GM23338 (cell line): ENCODE measurements around the gene ARHGEF19. TPM values are rescaled to one million over a fixed set of nuclear protein-coding genes. Genes with fewer than 3 reads are reported as not detected.

Source experiments
- ATAC-seq: fragments of 200-7000 bp; cut with Tn5 transposase; 3 replicates; pipeline ENCODE4 v1.9.1; 2020
- DNase-seq: peaks from one replicate; pipeline ENCODE4 v3.0.0-alpha.2; 2015; ENCODE audit warnings: low spot score
- H2AFZ ChIP-seq: fragments of 200-600 bp; sonication (generic); 2 replicates; pipeline ENCODE4 v1.8.0; 2016; ENCODE audit warnings: antibody characterized with exemption, mild to moderate bottlenecking, moderate library complexity
- H3F3A ChIP-seq: fragments of 200-600 bp; sonication (generic); replicated peaks from 2 replicates; pipeline ENCODE4 v1.8.0; 2017; ENCODE audit warnings: antibody characterized with exemption, mixed run types, low read depth
- H3K27ac ChIP-seq: fragments of 200-600 bp; sonication (generic); 2 replicates; pipeline ENCODE4 v1.6.1; 2016; ENCODE audit warnings: low read depth
- H3K27me3 ChIP-seq: fragments of 200-600 bp; sonication (generic); 2 replicates; pipeline ENCODE4 v1.8.0; 2016; ENCODE audit warnings: mild to moderate bottlenecking, mixed run types, moderate library complexity; ENCODE audit not compliant: insufficient read depth
- H3K36me3 ChIP-seq: fragments of 200-600 bp; sonication (generic); 2 replicates; pipeline ENCODE4 v1.8.0; 2016; ENCODE audit warnings: mild to moderate bottlenecking; ENCODE audit not compliant: insufficient read depth
- H3K4me1 ChIP-seq: fragments of 200-600 bp; sonication (generic); 2 replicates; pipeline ENCODE4 v1.8.0; 2016; ENCODE audit warnings: mild to moderate bottlenecking, moderate library complexity; ENCODE audit not compliant: insufficient read depth
- H3K4me2 ChIP-seq: fragments of 200-600 bp; sonication (generic); 2 replicates; pipeline ENCODE4 v1.7.1; 2017; ENCODE audit warnings: mixed run types
- H3K4me3 ChIP-seq: fragments of 200-600 bp; sonication (generic); 2 replicates; pipeline ENCODE4 v1.6.1; 2016; ENCODE audit warnings: mixed run types
- H3K79me2 ChIP-seq: fragments of 200-600 bp; sonication (generic); replicated peaks from 2 replicates; pipeline ENCODE4 v1.8.0; 2017; ENCODE audit warnings: mild to moderate bottlenecking; ENCODE audit not compliant: insufficient read depth
- H3K9me2 ChIP-seq: fragments of 200-600 bp; sonication (generic); 2 replicates; pipeline ENCODE4 v1.8.0; 2017; ENCODE audit not compliant: insufficient read depth
- H4K20me1 ChIP-seq: fragments of 200-600 bp; sonication (generic); replicated peaks from 2 replicates; pipeline ENCODE4 v1.8.0; 2017; ENCODE audit warnings: mild to moderate bottlenecking; ENCODE audit not compliant: insufficient read depth
- H3K27ac Mint-ChIP-seq: 2 replicates; pipeline ENCODE4 v1.8.0; 2020; ENCODE audit warnings: inconsistent platforms, mild to moderate bottlenecking, moderate library complexity, mixed read lengths
- H3K27me3 Mint-ChIP-seq: 3 replicates; pipeline ENCODE4 v1.8.0; 2022; ENCODE audit warnings: low read depth, mild to moderate bottlenecking, moderate library complexity, mixed read lengths, inconsistent platforms; ENCODE audit not compliant: insufficient read depth, poor library complexity
- H3K36me3 Mint-ChIP-seq: 3 replicates; pipeline ENCODE4 v1.8.0; 2021; ENCODE audit warnings: low read depth, mild to moderate bottlenecking, inconsistent platforms, moderate library complexity, mixed read lengths
- H3K4me1 Mint-ChIP-seq: 3 replicates; pipeline ENCODE4 v1.8.0; 2020; ENCODE audit warnings: mild to moderate bottlenecking, inconsistent platforms, mixed read lengths
- H3K4me3 Mint-ChIP-seq: 3 replicates; pipeline ENCODE4 v1.8.0; 2021; ENCODE audit warnings: moderate library complexity, mild to moderate bottlenecking, inconsistent platforms, mixed read lengths
- H3K9me3 Mint-ChIP-seq: 3 replicates; pipeline ENCODE4 v1.8.0; 2020; ENCODE audit warnings: moderate library complexity, mild to moderate bottlenecking, inconsistent platforms, mixed read lengths
- JUNB ChIP-seq: IDR thresholded peaks from one replicate; pipeline ENCODE4 v1.6.1; 2016; ENCODE audit warnings: antibody characterized with exemption; ENCODE audit not compliant: unreplicated experiment
- NANOG ChIP-seq: IDR thresholded peaks from 2 replicates; pipeline ENCODE4 v1.6.1; 2016; ENCODE audit warnings: antibody characterized with exemption, borderline replicate concordance
- POLR2AphosphoS5 ChIP-seq: IDR thresholded peaks from 2 replicates; pipeline ENCODE4 v1.6.1; 2016; ENCODE audit warnings: antibody characterized with exemption, low read depth
- STAT1 ChIP-seq: IDR thresholded peaks from one replicate; pipeline ENCODE4 v1.6.1; 2016; ENCODE audit warnings: antibody characterized with exemption; ENCODE audit not compliant: unreplicated experiment
- ZNF114 ChIP-seq: fragments of 250-450 bp; sonication (Bioruptor Pico); IDR thresholded peaks from 2 replicates; pipeline ENCODE4 v1.5.0; 2020; ENCODE audit warnings: mild to moderate bottlenecking, moderate library complexity
- ZNF331 ChIP-seq: fragments of 250-450 bp; sonication (Bioruptor Pico); IDR thresholded peaks from 2 replicates; pipeline ENCODE4 v1.5.0; 2020; ENCODE audit warnings: low read depth, mild to moderate bottlenecking, moderate library complexity
- polyA plus RNA-seq: library from polyadenylated mRNA; unstranded; fragments of >200 nt; fragmentation: Nextera tagmentation; extraction: Ambion mirVana; gene quantifications from 2 replicates; pipeline ENCODE4 v1.2.1, GENCODE V29; 2016
- total RNA-seq: library from RNA; depleted of rRNA; stranded (reverse); fragments of >200 nt; shearing (Covaris generic); gene quantifications from 2 replicates; pipeline ENCODE4 v1.2.3, GENCODE V29; 2014
- TF ChIP-seq, protein P1 (sequence below): IDR thresholded peaks from 2 replicates; pipeline ENCODE4 v1.6.1; 2016; ENCODE audit warnings: antibody characterized with exemption
- TF ChIP-seq, protein P2 (sequence below): fragments of 250-450 bp; sonication (Bioruptor Pico); IDR thresholded peaks from 2 replicates; pipeline ENCODE4 v1.5.0; 2020; ENCODE audit warnings: mild to moderate bottlenecking, moderate library complexity
- TF ChIP-seq, protein P3 (sequence below): IDR thresholded peaks from one replicate; pipeline ENCODE4 v1.6.1; 2018; ENCODE audit warnings: antibody characterized with exemption; ENCODE audit not compliant: unreplicated experiment
- TF ChIP-seq, protein P4 (sequence below), 2 experiments: fragments of 200-600 bp in 1 of 2; sonication (generic) in 1 of 2; conservative IDR thresholded peaks; 2 replicates each; pipeline versions ENCODE4 v1.5.1 to v1.6.1; 2016 to 2017; ENCODE audit warnings: antibody characterized with exemption in 2 of 2, low read depth in 2 of 2, mild to moderate bottlenecking in 2 of 2, moderate library complexity in 1 of 2

The ARHGEF19 gene
- total and polyA plus RNA-seq, 2 experiments from 2014 or later = 19.5 to 46.4 TPM

DNA sequence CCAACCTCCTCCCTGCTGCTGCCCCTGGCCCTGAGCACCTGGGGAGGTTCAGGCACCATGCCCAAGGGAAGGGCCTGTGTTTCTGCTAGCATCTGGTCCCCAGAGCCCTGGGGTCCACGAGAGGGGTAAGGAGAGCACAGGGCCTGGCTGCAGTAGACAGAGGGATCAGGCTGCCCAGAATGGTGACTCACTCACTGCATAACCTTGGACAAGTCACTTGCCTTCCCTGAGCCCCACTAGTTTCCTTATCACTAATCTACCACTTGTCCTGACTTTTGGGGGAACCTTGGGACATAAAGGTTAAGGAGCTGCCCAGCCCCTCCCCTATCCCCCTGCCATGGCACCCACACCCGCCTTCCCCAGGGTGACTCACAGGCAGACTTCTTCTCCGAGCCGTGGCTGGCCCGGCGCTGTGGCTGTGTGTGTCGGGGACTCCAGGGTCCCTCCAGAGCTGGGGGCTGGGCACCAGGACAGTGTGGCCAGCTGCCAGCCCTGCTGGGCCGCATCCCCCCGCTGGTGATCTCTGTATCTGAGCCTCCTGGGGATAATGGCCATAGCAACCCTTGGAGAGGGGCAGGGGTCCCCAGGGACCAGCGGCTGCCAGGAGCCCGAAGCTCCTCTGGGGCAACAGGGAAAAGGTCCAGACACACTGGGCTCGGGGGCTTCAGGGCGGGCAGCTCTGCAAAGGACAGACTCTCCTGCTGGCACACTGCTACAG lies 4.0 kb downstream of the ARHGEF19 start:
- Histone ChIP-seq H3K79me2 (peaks cover 30% of the 10 kb centered on the region), H4K20me1 (no peaks in the 10 kb centered on the region; the same call in 1 of the 2 replicates), H3K4me1 (peaks cover 43% of the 10 kb centered on the region), H3K9me2 (no peaks in the 10 kb centered on the region), H3K27me3 (no peaks in the 10 kb centered on the region), H3K27ac (no peak overlapping the region), H3K4me3 (peak overlapping the region; percentile 77; the same call in 1 of the 2 replicates), H3K36me3 (peaks cover 8% of the 10 kb centered on the region; the same call in 1 of the 2 replicates), H3F3A (0 out of 2 replicates have a peak, but pooled peaks cover 7% of the 10 kb centered on the region), H3K4me2 (peak overlapping the region; percentile 97), H2AFZ (no peak overlapping the region)
- H3K4me1 Mint-ChIP-seq = peaks cover 51% of the 10 kb centered on the region
- H3K4me3 Mint-ChIP-seq = peak overlapping the region; percentile 3; the same call in 1 of the 3 replicates
- no peak for ATAC-seq
- no peaks in the 10 kb centered on the region for H3K9me3 Mint-ChIP-seq
- no peak for DNase-seq
- peaks cover 21% of the 10 kb centered on the region for H3K27me3 Mint-ChIP-seq
- H3K27ac Mint-ChIP-seq = no peak overlapping the region
- peaks cover 18% of the 10 kb centered on the region for H3K36me3 Mint-ChIP-seq
- TF ChIP-seq, protein P1, sequence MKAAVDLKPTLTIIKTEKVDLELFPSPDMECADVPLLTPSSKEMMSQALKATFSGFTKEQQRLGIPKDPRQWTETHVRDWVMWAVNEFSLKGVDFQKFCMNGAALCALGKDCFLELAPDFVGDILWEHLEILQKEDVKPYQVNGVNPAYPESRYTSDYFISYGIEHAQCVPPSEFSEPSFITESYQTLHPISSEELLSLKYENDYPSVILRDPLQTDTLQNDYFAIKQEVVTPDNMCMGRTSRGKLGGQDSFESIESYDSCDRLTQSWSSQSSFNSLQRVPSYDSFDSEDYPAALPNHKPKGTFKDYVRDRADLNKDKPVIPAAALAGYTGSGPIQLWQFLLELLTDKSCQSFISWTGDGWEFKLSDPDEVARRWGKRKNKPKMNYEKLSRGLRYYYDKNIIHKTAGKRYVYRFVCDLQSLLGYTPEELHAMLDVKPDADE = no peak
- TF ChIP-seq, protein P2, sequence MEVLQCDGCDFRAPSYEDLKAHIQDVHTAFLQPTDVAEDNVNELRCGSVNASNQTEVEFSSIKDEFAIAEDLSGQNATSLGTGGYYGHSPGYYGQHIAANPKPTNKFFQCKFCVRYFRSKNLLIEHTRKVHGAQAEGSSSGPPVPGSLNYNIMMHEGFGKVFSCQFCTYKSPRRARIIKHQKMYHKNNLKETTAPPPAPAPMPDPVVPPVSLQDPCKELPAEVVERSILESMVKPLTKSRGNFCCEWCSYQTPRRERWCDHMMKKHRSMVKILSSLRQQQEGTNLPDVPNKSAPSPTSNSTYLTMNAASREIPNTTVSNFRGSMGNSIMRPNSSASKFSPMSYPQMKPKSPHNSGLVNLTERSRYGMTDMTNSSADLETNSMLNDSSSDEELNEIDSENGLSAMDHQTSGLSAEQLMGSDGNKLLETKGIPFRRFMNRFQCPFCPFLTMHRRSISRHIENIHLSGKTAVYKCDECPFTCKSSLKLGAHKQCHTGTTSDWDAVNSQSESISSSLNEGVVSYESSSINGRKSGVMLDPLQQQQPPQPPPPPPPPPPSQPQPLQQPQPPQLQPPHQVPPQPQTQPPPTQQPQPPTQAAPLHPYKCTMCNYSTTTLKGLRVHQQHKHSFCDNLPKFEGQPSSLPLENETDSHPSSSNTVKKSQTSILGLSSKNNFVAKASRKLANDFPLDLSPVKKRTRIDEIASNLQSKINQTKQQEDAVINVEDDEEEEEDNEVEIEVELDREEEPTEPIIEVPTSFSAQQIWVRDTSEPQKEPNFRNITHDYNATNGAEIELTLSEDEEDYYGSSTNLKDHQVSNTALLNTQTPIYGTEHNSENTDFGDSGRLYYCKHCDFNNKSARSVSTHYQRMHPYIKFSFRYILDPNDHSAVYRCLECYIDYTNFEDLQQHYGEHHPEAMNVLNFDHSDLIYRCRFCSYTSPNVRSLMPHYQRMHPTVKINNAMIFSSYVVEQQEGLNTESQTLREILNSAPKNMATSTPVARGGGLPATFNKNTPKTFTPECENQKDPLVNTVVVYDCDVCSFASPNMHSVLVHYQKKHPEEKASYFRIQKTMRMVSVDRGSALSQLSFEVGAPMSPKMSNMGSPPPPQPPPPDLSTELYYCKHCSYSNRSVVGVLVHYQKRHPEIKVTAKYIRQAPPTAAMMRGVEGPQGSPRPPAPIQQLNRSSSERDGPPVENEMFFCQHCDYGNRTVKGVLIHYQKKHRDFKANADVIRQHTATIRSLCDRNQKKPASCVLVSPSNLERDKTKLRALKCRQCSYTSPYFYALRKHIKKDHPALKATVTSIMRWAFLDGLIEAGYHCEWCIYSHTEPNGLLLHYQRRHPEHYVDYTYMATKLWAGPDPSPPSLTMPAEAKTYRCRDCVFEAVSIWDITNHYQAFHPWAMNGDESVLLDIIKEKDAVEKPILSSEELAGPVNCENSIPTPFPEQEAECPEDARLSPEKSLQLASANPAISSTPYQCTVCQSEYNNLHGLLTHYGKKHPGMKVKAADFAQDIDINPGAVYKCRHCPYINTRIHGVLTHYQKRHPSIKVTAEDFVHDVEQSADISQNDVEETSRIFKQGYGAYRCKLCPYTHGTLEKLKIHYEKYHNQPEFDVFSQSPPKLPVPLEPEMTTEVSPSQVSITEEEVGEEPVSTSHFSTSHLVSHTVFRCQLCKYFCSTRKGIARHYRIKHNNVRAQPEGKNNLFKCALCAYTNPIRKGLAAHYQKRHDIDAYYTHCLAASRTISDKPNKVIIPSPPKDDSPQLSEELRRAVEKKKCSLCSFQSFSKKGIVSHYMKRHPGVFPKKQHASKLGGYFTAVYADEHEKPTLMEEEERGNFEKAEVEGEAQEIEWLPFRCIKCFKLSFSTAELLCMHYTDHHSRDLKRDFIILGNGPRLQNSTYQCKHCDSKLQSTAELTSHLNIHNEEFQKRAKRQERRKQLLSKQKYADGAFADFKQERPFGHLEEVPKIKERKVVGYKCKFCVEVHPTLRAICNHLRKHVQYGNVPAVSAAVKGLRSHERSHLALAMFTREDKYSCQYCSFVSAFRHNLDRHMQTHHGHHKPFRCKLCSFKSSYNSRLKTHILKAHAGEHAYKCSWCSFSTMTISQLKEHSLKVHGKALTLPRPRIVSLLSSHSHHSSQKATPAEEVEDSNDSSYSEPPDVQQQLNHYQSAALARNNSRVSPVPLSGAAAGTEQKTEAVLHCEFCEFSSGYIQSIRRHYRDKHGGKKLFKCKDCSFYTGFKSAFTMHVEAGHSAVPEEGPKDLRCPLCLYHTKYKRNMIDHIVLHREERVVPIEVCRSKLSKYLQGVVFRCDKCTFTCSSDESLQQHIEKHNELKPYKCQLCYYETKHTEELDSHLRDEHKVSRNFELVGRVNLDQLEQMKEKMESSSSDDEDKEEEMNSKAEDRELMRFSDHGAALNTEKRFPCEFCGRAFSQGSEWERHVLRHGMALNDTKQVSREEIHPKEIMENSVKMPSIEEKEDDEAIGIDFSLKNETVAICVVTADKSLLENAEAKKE (CRISPR knock-in tag) = no peak
- TF ChIP-seq, protein P3, sequence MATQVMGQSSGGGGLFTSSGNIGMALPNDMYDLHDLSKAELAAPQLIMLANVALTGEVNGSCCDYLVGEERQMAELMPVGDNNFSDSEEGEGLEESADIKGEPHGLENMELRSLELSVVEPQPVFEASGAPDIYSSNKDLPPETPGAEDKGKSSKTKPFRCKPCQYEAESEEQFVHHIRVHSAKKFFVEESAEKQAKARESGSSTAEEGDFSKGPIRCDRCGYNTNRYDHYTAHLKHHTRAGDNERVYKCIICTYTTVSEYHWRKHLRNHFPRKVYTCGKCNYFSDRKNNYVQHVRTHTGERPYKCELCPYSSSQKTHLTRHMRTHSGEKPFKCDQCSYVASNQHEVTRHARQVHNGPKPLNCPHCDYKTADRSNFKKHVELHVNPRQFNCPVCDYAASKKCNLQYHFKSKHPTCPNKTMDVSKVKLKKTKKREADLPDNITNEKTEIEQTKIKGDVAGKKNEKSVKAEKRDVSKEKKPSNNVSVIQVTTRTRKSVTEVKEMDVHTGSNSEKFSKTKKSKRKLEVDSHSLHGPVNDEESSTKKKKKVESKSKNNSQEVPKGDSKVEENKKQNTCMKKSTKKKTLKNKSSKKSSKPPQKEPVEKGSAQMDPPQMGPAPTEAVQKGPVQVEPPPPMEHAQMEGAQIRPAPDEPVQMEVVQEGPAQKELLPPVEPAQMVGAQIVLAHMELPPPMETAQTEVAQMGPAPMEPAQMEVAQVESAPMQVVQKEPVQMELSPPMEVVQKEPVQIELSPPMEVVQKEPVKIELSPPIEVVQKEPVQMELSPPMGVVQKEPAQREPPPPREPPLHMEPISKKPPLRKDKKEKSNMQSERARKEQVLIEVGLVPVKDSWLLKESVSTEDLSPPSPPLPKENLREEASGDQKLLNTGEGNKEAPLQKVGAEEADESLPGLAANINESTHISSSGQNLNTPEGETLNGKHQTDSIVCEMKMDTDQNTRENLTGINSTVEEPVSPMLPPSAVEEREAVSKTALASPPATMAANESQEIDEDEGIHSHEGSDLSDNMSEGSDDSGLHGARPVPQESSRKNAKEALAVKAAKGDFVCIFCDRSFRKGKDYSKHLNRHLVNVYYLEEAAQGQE = no peak
- no peak for TF ChIP-seq JUNB
- TF ChIP-seq, protein P4, sequence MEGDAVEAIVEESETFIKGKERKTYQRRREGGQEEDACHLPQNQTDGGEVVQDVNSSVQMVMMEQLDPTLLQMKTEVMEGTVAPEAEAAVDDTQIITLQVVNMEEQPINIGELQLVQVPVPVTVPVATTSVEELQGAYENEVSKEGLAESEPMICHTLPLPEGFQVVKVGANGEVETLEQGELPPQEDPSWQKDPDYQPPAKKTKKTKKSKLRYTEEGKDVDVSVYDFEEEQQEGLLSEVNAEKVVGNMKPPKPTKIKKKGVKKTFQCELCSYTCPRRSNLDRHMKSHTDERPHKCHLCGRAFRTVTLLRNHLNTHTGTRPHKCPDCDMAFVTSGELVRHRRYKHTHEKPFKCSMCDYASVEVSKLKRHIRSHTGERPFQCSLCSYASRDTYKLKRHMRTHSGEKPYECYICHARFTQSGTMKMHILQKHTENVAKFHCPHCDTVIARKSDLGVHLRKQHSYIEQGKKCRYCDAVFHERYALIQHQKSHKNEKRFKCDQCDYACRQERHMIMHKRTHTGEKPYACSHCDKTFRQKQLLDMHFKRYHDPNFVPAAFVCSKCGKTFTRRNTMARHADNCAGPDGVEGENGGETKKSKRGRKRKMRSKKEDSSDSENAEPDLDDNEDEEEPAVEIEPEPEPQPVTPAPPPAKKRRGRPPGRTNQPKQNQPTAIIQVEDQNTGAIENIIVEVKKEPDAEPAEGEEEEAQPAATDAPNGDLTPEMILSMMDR (conservative IDR thresholded peaks at IDR 0.05; ENCODE audit: low read depth in 2 of 2) = no peak
- no peak for TF ChIP-seq NANOG
- TF ChIP-seq ZNF331 (CRISPR knock-in tag) = no peak
- no peak for TF ChIP-seq STAT1
- no peak for TF ChIP-seq ZNF114 (CRISPR knock-in tag)
- no peak for TF ChIP-seq POLR2AphosphoS5
